Psoas muscle (tissue), 8 donors: ENCODE data around the gene CA10. TPM values are rescaled to one million over a fixed set of nuclear protein-coding genes. Genes with fewer than 3 reads are reported as not detected.

Source experiments
- ATAC-seq, 4 donors: fragments of 200-7000 bp; cut with Tn5 transposase; one replicate each; pipeline ENCODE4 v1.9.1; 2020; ENCODE audit warnings: moderate library complexity in 3 of 4, mild to moderate bottlenecking in 2 of 4
- DNase-seq, 2 donors: peaks; one replicate each; pipeline ENCODE4 v3.0.0-alpha.2; 2020
- H3K27ac ChIP-seq: fragments of 200-600 bp; one replicate; pipeline ENCODE4 v1.8.0; 2022
- H3K27me3 ChIP-seq, 3 donors: fragments of 200-600 bp in 1 of 3; one replicate each; pipeline versions ENCODE4 v1.6.1 to v1.8.0; 2013 to 2022; ENCODE audit warnings: low read length in 2 of 3, mild to moderate bottlenecking in 2 of 3, moderate library complexity in 1 of 3; ENCODE audit not compliant: insufficient read depth in 3 of 3
- H3K36me3 ChIP-seq, 2 donors: fragments of 200-600 bp in 1 of 2; one replicate each; pipeline versions ENCODE4 v1.6.1 to v1.8.0; 2013 to 2022; ENCODE audit warnings: low read depth in 1 of 2, mild to moderate bottlenecking in 1 of 2, moderate library complexity in 1 of 2; ENCODE audit not compliant: insufficient read depth in 1 of 2
- H3K4me1 ChIP-seq: fragments of 200-600 bp; one replicate; pipeline ENCODE4 v1.8.0; 2022
- H3K4me3 ChIP-seq: fragments of 200-600 bp; one replicate; pipeline ENCODE4 v1.8.0; 2022; ENCODE audit warnings: mild to moderate bottlenecking
- H3K9me3 ChIP-seq: fragments of 200-600 bp; one replicate; pipeline ENCODE4 v1.8.0; 2022
- WGBS, 3 donors: extraction: QIAGEN DNeasy Blood & Tissue Kit; methylation state at CpG; one replicate each; pipeline versions ENCODE4 v1.1.6 to v1.1.7; 2013; 5-methylcytosine and 5-hydroxymethylcytosine counted together
- intact Hi-C, 2 donors: fragments of 100-400 bp; cut with DNase I; formaldehyde crosslinking; loops; one replicate each; pipeline versions ENCODE4 v1.11.0 to v1.14.2; 2022
- polyA plus RNA-seq, 3 donors: library from polyadenylated mRNA; stranded (reverse); fragments of 200-250 nt; gene quantifications; one replicate each; pipeline ENCODE4 v1.2.3, GENCODE V29; 2013
- total RNA-seq, 4 donors: library from RNA; stranded (reverse); fragmentation: NEBNext Ultra II Directional in 2 of 4; extraction: Animal tissue kit (Norgen Biotek cat#: 25700) in 2 of 4; gene quantifications; one replicate each; pipeline versions ENCODE4 v1.2.1 to v1.2.4, GENCODE V29; 2021 to 2023
- TF ChIP-seq, protein P1 (sequence below): fragments of 200-600 bp; IDR thresholded peaks from one replicate; pipeline ENCODE4 v1.8.0; 2022; ENCODE audit warnings: antibody characterized with exemption
- donor health status: healthy with polysubstance abuse.
- donor health status: DM: no; HTN: no; CAD: no; lungs with moderate emphysema.
- donor health status: Bipolar disorder and iron deficiency.
- donor health status: healthy.
- donor health status: DM: yes; HTN: yes; CAD: no.
- donor health status: DM: no; HTN: no; CAD: no.
- donor health status: DM: no; HTN: no; CAD: no.
- donor health status: DM: yes; HTN: yes; CAD: no.

CA10 gene
- total and polyA plus RNA-seq, 7 donors, result 0.03 to 0.04 TPM; not detected in 5

DNA sequence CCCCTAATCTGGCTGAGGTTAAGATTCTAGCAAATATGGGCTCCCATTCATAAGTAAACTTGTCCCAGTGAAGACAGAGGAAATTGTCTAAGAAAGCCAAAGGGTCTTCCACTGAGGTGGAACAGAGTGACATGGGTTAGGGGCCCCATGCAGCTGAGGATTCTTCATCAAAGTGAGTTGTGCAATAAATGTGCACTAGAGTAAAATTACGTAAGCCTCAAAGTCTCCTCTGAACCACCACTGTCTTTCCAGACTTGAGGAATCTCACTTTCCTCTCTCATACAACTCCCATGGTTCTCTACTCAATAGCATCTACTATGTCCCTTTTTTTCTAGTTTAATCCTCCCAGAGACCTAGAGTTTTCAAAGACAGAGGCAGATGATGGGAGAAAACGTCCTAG lies 132.4 kb downstream of the CA10 start:
- Histone ChIP-seq H3K4me3 (no peak overlapping the region), H3K4me1 (no peaks in the 10 kb centered on the region), H3K36me3 (no peaks in the 10 kb centered on the region), H3K9me3 (no peaks in the 10 kb centered on the region), H3K27ac (no peak overlapping the region), H3K27me3 (no peaks in the 10 kb centered on the region)
- TF ChIP-seq, protein P1, sequence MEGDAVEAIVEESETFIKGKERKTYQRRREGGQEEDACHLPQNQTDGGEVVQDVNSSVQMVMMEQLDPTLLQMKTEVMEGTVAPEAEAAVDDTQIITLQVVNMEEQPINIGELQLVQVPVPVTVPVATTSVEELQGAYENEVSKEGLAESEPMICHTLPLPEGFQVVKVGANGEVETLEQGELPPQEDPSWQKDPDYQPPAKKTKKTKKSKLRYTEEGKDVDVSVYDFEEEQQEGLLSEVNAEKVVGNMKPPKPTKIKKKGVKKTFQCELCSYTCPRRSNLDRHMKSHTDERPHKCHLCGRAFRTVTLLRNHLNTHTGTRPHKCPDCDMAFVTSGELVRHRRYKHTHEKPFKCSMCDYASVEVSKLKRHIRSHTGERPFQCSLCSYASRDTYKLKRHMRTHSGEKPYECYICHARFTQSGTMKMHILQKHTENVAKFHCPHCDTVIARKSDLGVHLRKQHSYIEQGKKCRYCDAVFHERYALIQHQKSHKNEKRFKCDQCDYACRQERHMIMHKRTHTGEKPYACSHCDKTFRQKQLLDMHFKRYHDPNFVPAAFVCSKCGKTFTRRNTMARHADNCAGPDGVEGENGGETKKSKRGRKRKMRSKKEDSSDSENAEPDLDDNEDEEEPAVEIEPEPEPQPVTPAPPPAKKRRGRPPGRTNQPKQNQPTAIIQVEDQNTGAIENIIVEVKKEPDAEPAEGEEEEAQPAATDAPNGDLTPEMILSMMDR, result no peak
- ATAC-seq, result no peak
- 65 to 80% (median 77%) methylated on average over 2 of the region's 2 CpGs for WGBS, 3 donors
- intact Hi-C loops, result no loop called here
- no peak for DNase-seq

DNA sequence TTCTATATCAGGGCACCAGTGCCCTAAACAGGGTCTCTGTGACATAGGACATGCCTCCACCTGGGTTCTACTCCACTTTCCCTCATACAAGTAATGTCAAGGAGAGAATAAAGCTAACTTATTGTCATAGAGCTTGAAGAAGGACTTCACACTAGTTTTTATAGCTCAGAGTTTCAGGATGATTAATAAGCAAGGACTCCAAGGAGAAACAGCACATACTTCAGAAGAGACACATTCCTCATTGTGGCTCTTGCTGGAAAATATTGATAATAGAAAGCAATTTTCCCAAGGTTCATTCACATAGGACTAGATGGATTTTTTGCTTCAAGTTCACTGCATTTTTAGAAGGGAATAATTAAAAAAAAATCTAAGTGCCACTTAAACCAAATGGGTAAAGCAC lies 133.3 kb downstream of the CA10 start:
- no peak for DNase-seq
- Histone ChIP-seq H3K27ac (no peak overlapping the region), H3K4me1 (no peaks in the 10 kb centered on the region), H3K4me3 (no peak overlapping the region), H3K9me3 (no peaks in the 10 kb centered on the region), H3K36me3 (no peaks in the 10 kb centered on the region), H3K27me3 (no peaks in the 10 kb centered on the region)
- no peak for ATAC-seq
- intact Hi-C loops, result no loop called here
- TF ChIP-seq, protein P1, result no peak

GRCh38 chr17:52024300-52024870 lies 134.1 kb downstream of the CA10 start:
- DNase-seq, result no peak
- no peaks in the 10 kb centered on the region for H3K36me3 ChIP-seq
- no peaks in the 10 kb centered on the region for H3K27me3 ChIP-seq
- H3K4me3 ChIP-seq, result no peak overlapping the region
- no peak for ATAC-seq
- no peaks in the 10 kb centered on the region for H3K4me1 ChIP-seq
- TF ChIP-seq, protein P1, result no peak
- intact Hi-C loops, result no loop called here
- WGBS, 3 donors, result 13 to 24% (median 15%) methylated on average over 2 of the region's 2 CpGs
- no peaks in the 10 kb centered on the region for H3K9me3 ChIP-seq
- H3K27ac ChIP-seq, result no peak overlapping the region

- ATAC-seq (no peak), DNase-seq (no peak)
- Histone ChIP-seq H3K27me3 (no peaks in the 10 kb centered on the region), H3K36me3 (no peaks in the 10 kb centered on the region), H3K9me3 (no peaks in the 10 kb centered on the region), H3K27ac (no peak overlapping the region), H3K4me1 (no peaks in the 10 kb centered on the region), H3K4me3 (no peak overlapping the region)
- intact Hi-C loops, result no loop called here
- TF ChIP-seq, protein P1, result no peak
- WGBS, 3 donors, result 96 to 97% (median 96%) methylated on average over 1 of the region's 1 CpG
Observed at GRCh38 chr17:52011064-52011463, 147.4 kb downstream of the CA10 start.

DNA sequence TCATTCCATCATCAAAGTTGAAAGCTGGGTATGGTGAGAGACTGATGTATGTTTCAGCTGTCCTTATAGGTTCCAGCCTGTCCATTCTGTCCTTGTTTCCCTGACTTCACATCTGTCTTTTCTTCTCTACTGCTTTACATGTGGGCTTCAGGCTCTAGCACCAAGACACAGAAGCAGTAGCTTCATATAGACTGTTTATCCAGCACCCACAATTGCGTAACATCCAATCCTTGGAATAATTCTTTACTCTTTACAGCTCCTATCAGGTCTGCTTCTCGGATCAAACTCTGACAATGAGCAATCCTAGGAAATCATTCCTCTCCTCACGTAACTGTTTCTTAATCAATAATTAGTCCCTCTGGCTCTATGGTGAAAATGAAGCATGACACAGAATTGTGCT lies 158.9 kb downstream of the CA10 start:
- ATAC-seq (no peak), DNase-seq (no peak)
- no peaks in the 10 kb centered on the region for H3K27me3 ChIP-seq
- no peaks in the 10 kb centered on the region for H3K4me1 ChIP-seq
- H3K27ac ChIP-seq, result no peak overlapping the region
- 89 to 93% (median 91%) methylated on average over 3 of the region's 3 CpGs for WGBS, 3 donors
- TF ChIP-seq, protein P1, result no peak
- no peaks in the 10 kb centered on the region for H3K9me3 ChIP-seq
- intact Hi-C loops, result no loop called here
- H3K4me3 ChIP-seq, result no peak overlapping the region
- H3K36me3 ChIP-seq, result no peaks in the 10 kb centered on the region
